H1 (cell line): ENCODE measurements around the gene PHGDH. TPM values are rescaled to one million over a fixed set of nuclear protein-coding genes. Genes with fewer than 3 reads are reported as not detected.

Source experiments
- CTCF ChIA-PET: fragments of 300-600 bp; sonication (Branson Sonifier 250); formaldehyde crosslinking; loops from one replicate; lab custom pipeline; 2021; ENCODE audit not compliant: partially characterized antibody; lab: Charles Lee
- POLR2A ChIA-PET: fragments of 300-600 bp; sonication (Branson Sonifier 250); formaldehyde crosslinking; loops from one replicate; lab custom pipeline; 2021; ENCODE audit warnings: inconsistent platforms; ENCODE audit not compliant: partially characterized antibody; lab: Charles Lee
- DNase-seq, 2 experiments: peaks; one replicate each; pipeline versions ENCODE4 v3.0.0 to v3.0.0-alpha.2; 2010 to 2022; ENCODE audit warnings: low spot score in 2 of 2, low read depth in 1 of 2, mixed read lengths in 1 of 2
- FAIRE-seq: peaks from 2 replicates; lab custom pipeline; 2011; peaks lifted over from hg19 to GRCh38; lab: Jason Lieb, UNC
- H2AFZ ChIP-seq: 2 replicates; pipeline ENCODE4 v1.8.1; 2012; ENCODE audit warnings: low read length, inconsistent platforms
- H2AK5ac ChIP-seq: 2 replicates; pipeline ENCODE4 v1.6.1; 2013; ENCODE audit warnings: low read depth, low read length
- H2BK120ac ChIP-seq: replicated peaks from 2 replicates; pipeline ENCODE3; 2013; ENCODE audit warnings: low read depth, low read length, inconsistent platforms
- H2BK12ac ChIP-seq: 2 replicates; pipeline ENCODE4 v1.6.1; 2013; ENCODE audit warnings: low read depth, low read length
- H2BK15ac ChIP-seq: 2 replicates; pipeline ENCODE4 v1.6.1; 2013; ENCODE audit warnings: low read length
- H2BK20ac ChIP-seq: 2 replicates; pipeline ENCODE4 v1.6.1; 2013; ENCODE audit warnings: low read length
- H2BK5ac ChIP-seq: 2 replicates; pipeline ENCODE4 v1.6.1; 2013; ENCODE audit warnings: low read depth, low read length
- H3K14ac ChIP-seq: 2 replicates; pipeline ENCODE4 v1.6.1; 2013; ENCODE audit warnings: inconsistent platforms; ENCODE audit not compliant: insufficient read length
- H3K18ac ChIP-seq: 2 replicates; pipeline ENCODE4 v1.6.1; 2013; ENCODE audit warnings: low read length; ENCODE audit errors: extremely low read depth
- H3K23ac ChIP-seq: 2 replicates; pipeline ENCODE4 v1.6.1; 2013; ENCODE audit warnings: inconsistent platforms; ENCODE audit not compliant: insufficient read length
- H3K23me2 ChIP-seq: 2 replicates; pipeline ENCODE4 v1.6.1; 2013; ENCODE audit warnings: low read depth, low read length
- H3K27ac ChIP-seq: 2 replicates; pipeline ENCODE4 v1.6.1; 2011; ENCODE audit warnings: low read depth, low read length, inconsistent platforms
- H3K27me3 ChIP-seq, 4 experiments: replicated peaks in 1 of 4; 1 replicate in 1 of 4; 2 replicates in 3 of 4; pipeline versions ENCODE4 v1.6.1 to v1.8.1; 2011 to 2013; ENCODE audit warnings: low read length in 3 of 4, mild to moderate bottlenecking in 3 of 4, inconsistent platforms in 2 of 4, mixed read lengths in 2 of 4, moderate library complexity in 1 of 4; ENCODE audit not compliant: control insufficient read depth in 3 of 4, insufficient read depth in 3 of 4; ENCODE audit errors: extremely low read depth in 1 of 4
- H3K36me3 ChIP-seq, 4 experiments: 2 replicates each; pipeline versions ENCODE4 v1.6.1 to v1.8.1; 2011 to 2013; ENCODE audit warnings: mild to moderate bottlenecking in 4 of 4, low read length in 3 of 4, moderate library complexity in 2 of 4, control low read depth in 1 of 4, inconsistent platforms in 1 of 4; ENCODE audit not compliant: insufficient read depth in 4 of 4, control insufficient read depth in 2 of 4
- H3K4ac ChIP-seq: replicated peaks from 2 replicates; pipeline ENCODE3; 2013; ENCODE audit warnings: low read length, low read depth, mixed read lengths, inconsistent platforms; ENCODE audit not compliant: insufficient read length
- H3K4me1 ChIP-seq, 4 experiments: replicated peaks in 1 of 4; 1 replicate in 1 of 4; 2 replicates in 3 of 4; pipeline versions ENCODE4 v1.6.1 to v1.8.1; 2011 to 2013; ENCODE audit warnings: low read length in 3 of 4, inconsistent platforms in 2 of 4, mixed read lengths in 1 of 4; ENCODE audit not compliant: insufficient read depth in 4 of 4, control insufficient read depth in 3 of 4
- H3K4me2 ChIP-seq, 2 experiments: 2 replicates each; pipeline versions ENCODE4 v1.6.1 to v1.8.1; 2011 to 2013; ENCODE audit warnings: low read depth in 2 of 2, low read length in 2 of 2, control low read depth in 1 of 2, inconsistent platforms in 1 of 2, mild to moderate bottlenecking in 1 of 2; ENCODE audit not compliant: insufficient read depth in 1 of 2
- H3K4me3 ChIP-seq, 4 experiments: fragments of 200-600, 300-600 bp in 1 of 4; sonication (generic), shearing (Covaris generic), sonication (Bioruptor Twin) in 1 of 4; 2 replicates each; pipeline versions ENCODE4 v1.5.1 to v1.8.1; 2011 to 2016; ENCODE audit warnings: low read length in 4 of 4, low read depth in 3 of 4, control low read depth in 2 of 4, inconsistent platforms in 2 of 4, mild to moderate bottlenecking in 2 of 4, mixed read lengths in 1 of 4, moderate library complexity in 1 of 4; ENCODE audit not compliant: insufficient read depth in 2 of 4; ENCODE audit errors: extremely low read depth in 1 of 4
- H3K56ac ChIP-seq: replicated peaks from 2 replicates; pipeline ENCODE3; 2013; ENCODE audit warnings: low read depth, mild to moderate bottlenecking, mixed read lengths, low read length, inconsistent platforms; ENCODE audit not compliant: insufficient read length
- H3K79me1 ChIP-seq: 2 replicates; pipeline ENCODE4 v1.6.1; 2013; ENCODE audit warnings: low read depth, low read length, control low read depth
- H3K79me2 ChIP-seq, 2 experiments: 2 replicates each; pipeline versions ENCODE4 v1.6.1 to v1.8.1; 2012 to 2013; ENCODE audit warnings: low read length in 2 of 2, mild to moderate bottlenecking in 2 of 2, inconsistent platforms in 1 of 2; ENCODE audit not compliant: insufficient read depth in 2 of 2, control insufficient read depth in 1 of 2
- H3K9ac ChIP-seq, 4 experiments: replicated peaks in 1 of 4; 1 replicate in 1 of 4; 2 replicates in 3 of 4; pipeline versions ENCODE4 v1.6.1 to v1.8.1; 2011 to 2013; ENCODE audit warnings: low read depth in 3 of 4, low read length in 3 of 4, control low read depth in 2 of 4, mild to moderate bottlenecking in 2 of 4, moderate library complexity in 2 of 4, inconsistent platforms in 1 of 4; ENCODE audit errors: extremely low read depth in 1 of 4
- H3K9me3 ChIP-seq, 2 experiments: 2 replicates each; pipeline versions ENCODE4 v1.6.1 to v1.8.1; 2012 to 2013; ENCODE audit warnings: mild to moderate bottlenecking in 2 of 2, moderate library complexity in 2 of 2, control low read depth in 1 of 2, inconsistent platforms in 1 of 2, low read depth in 1 of 2, low read length in 1 of 2, mixed read lengths in 1 of 2; ENCODE audit not compliant: insufficient read depth in 2 of 2
- H4K20me1 ChIP-seq, 2 experiments: replicated peaks in 1 of 2; 2 replicates each; pipeline versions ENCODE3 to v1.8.1; 2011 to 2013; ENCODE audit warnings: inconsistent platforms in 2 of 2, low read length in 2 of 2, mild to moderate bottlenecking in 1 of 2; ENCODE audit not compliant: insufficient read depth in 2 of 2, control insufficient read depth in 1 of 2
- H4K5ac ChIP-seq: 2 replicates; pipeline ENCODE4 v1.6.1; 2013; ENCODE audit warnings: low read length, low read depth, mixed read lengths, inconsistent platforms; ENCODE audit not compliant: insufficient read length
- H4K8ac ChIP-seq: 2 replicates; pipeline ENCODE4 v1.8.0; 2013; ENCODE audit warnings: mild to moderate bottlenecking, moderate library complexity, low read length, inconsistent platforms; ENCODE audit not compliant: insufficient read depth; ENCODE audit errors: extremely low read depth
- H4K91ac ChIP-seq: replicated peaks from 2 replicates; pipeline ENCODE3; 2013; ENCODE audit warnings: low read length, mixed read lengths, inconsistent platforms; ENCODE audit not compliant: insufficient read length
- CBX5 ChIP-seq: fragments of 300-800, 300-1000 bp; sonication (generic); IDR thresholded peaks from 2 replicates; pipeline ENCODE4 v1.7.1; 2016; ENCODE audit warnings: antibody characterized with exemption, low read length, low read depth
- CHD2 ChIP-seq: IDR thresholded peaks from 2 replicates; pipeline ENCODE4 v1.6.1; 2012; ENCODE audit warnings: low read length, improper control_type of control experiment
- CREB1 ChIP-seq: IDR thresholded peaks from 2 replicates; pipeline ENCODE4 v1.6.1; 2012; ENCODE audit warnings: inconsistent platforms
- EGR1 ChIP-seq: IDR thresholded peaks from 2 replicates; pipeline ENCODE4 v1.6.1; 2011; ENCODE audit warnings: low read depth, low read length, borderline replicate concordance
- FOSL1 ChIP-seq: IDR thresholded peaks from 2 replicates; pipeline ENCODE4 v1.6.1; 2011; ENCODE audit warnings: mild to moderate bottlenecking, low read depth, low read length, moderate library complexity; ENCODE audit not compliant: insufficient read depth
- JUND ChIP-seq: IDR thresholded peaks from 2 replicates; pipeline ENCODE4 v1.6.1; 2011; ENCODE audit warnings: mild to moderate bottlenecking, improper control_type of control experiment, low read length
- KDM4A ChIP-seq: IDR thresholded peaks from one replicate; pipeline ENCODE4 v1.7.1; 2012; ENCODE audit warnings: low read depth, mild to moderate bottlenecking, moderate library complexity, low read length, inconsistent platforms; ENCODE audit not compliant: severe bottlenecking
- POU5F1 ChIP-seq: IDR thresholded peaks from 2 replicates; pipeline ENCODE4 v1.6.1; 2011; ENCODE audit warnings: low read depth, mild to moderate bottlenecking, low read length, moderate library complexity
- RAD21 ChIP-seq, 2 experiments: IDR thresholded peaks in 1 of 2; conservative IDR thresholded peaks in 1 of 2; 2 replicates each; pipeline ENCODE4 v1.6.1; 2011; ENCODE audit warnings: low read depth in 2 of 2, low read length in 2 of 2, improper control_type of control experiment in 1 of 2, inconsistent platforms in 1 of 2, mild to moderate bottlenecking in 1 of 2, moderate library complexity in 1 of 2
- RBBP5 ChIP-seq: IDR thresholded peaks from 2 replicates; pipeline ENCODE4 v1.7.1; 2012; ENCODE audit warnings: low read depth, mild to moderate bottlenecking, inconsistent platforms, low read length, moderate library complexity, borderline replicate concordance
- SIN3A ChIP-seq, 2 experiments: IDR thresholded peaks in 1 of 2; conservative IDR thresholded peaks in 1 of 2; 2 replicates each; pipeline ENCODE4 v1.6.1; 2011 to 2012; ENCODE audit warnings: low read length in 2 of 2, improper control_type of control experiment in 1 of 2, low read depth in 1 of 2, mild to moderate bottlenecking in 1 of 2
- SP4 ChIP-seq: IDR thresholded peaks from 2 replicates; pipeline ENCODE4 v1.6.1; 2012; ENCODE audit warnings: low read length, inconsistent platforms
- YY1 ChIP-seq: IDR thresholded peaks from 2 replicates; pipeline ENCODE4 v1.6.1; 2011; ENCODE audit warnings: low read depth, mild to moderate bottlenecking, low read length
- WGBS, 2 experiments: shearing (Covaris generic) in 1 of 2; methylation state at CpG; one replicate each; pipeline versions ENCODE4 v1.1.6 to v1.1.7; 2013 to 2015; ENCODE audit warnings: low lambda C conversion rate in 2 of 2, mixed read lengths in 2 of 2, inconsistent platforms in 1 of 2, low coverage in 1 of 2, missing lambda C conversion rate in 1 of 2; ENCODE audit not compliant: insufficient replicate concordance in 2 of 2, insufficient coverage in 1 of 2, insufficient read length in 1 of 2; ENCODE audit errors: extremely low coverage in 1 of 2, missing lambda C conversion rate in 1 of 2; 5-methylcytosine and 5-hydroxymethylcytosine counted together
- polyA plus RNA-seq, 7 experiments: library from polyadenylated mRNA; depleted of rRNA in 3 of 7; stranded (reverse) in 5 of 7; unstranded in 2 of 7; fragments of >200 nt in 5 of 7; fragments of 200-250 nt in 2 of 7; gene quantifications; 1 replicate in 5 of 7; 2 replicates in 1 of 7; 4 replicates in 1 of 7; pipeline versions ENCODE4 v1.2.1 to v1.2.3, GENCODE V29; 2011 to 2013; ENCODE audit warnings: missing spikeins in 2 of 7, mixed read lengths in 2 of 7
- total RNA-seq: library from RNA; stranded (reverse); fragmentation: NEBNext Ultra II Directional; extraction: Animal tissue kit (Norgen Biotek cat#: 25700); gene quantifications from 2 replicates; pipeline ENCODE4 v1.2.1, GENCODE V29; 2021

PHGDH gene
- total and polyA plus RNA-seq, 2 of the 8 experiments (the other 6 are each of a cell fraction or from before 2014, with no cell fraction given) = 358 to 687 TPM

DNA sequence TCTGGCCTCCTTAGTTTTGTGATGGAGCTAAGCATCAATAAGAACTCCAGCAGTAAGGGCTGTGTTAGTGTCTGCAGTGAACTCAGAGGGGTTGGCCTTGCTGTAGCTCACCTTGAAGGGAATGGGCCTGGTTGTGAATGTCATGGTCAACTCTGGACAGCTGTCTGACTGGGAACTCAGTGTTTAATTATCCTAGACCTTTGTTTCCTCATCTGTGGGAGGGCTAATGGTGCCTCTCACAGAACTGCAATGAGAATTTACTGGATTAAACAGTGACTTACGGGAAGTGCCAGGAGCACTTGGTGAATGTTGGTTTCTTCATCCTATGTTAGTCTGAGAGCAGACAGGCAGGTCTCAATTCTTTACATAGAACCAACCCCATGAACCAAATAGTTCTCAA, 33.3 kb downstream of the PHGDH start:
- Histone ChIP-seq H3K23ac (no peak overlapping the region), H2BK20ac (no peak overlapping the region), H3K56ac (no peak overlapping the region), H3K36me3 (peaks cover 18 to 48% (median 31%) of the 10 kb centered on the region in 4 experiments), H2BK12ac (no peak overlapping the region), H3K14ac (no peak overlapping the region), H3K79me1 (no peaks in the 10 kb centered on the region), H3K4me3 (no peak overlapping the region), H2AK5ac (no peak overlapping the region), H3K9me3 (no peaks in the 10 kb centered on the region), H3K27ac (no peak overlapping the region), H2BK5ac (no peak overlapping the region), H4K5ac (no peak overlapping the region), H4K20me1 (peaks cover 5 to 17% of the 10 kb centered on the region in 2 experiments), H2BK120ac (no peak overlapping the region), H3K9ac (no peak overlapping the region), H3K4me1 (peaks cover 0 to 8% (median 5%) of the 10 kb centered on the region in 4 experiments; a peak in 2 of 7 replicates), H3K18ac (no peak overlapping the region), H3K4ac (no peak overlapping the region), H3K23me2 (no peaks in the 10 kb centered on the region), H3K27me3 (no peaks in the 10 kb centered on the region), H3K79me2 (no peaks in the 10 kb centered on the region), H2BK15ac (no peak overlapping the region), H2AFZ (no peak overlapping the region), H3K4me2 (no peak overlapping the region), H4K8ac (no peak overlapping the region), H4K91ac (no peak overlapping the region)
- FAIRE-seq (no peak), DNase-seq (no peak)
- CTCF ChIA-PET = interaction anchor here (0.8 to 10.1 kb wide), 24 partner anchors 11 to 216 kb away, joined by 3 to 132 read pairs (median 8); partner anchors contain the start of genes HMGCS2, PHGDH and REG4
- WGBS, 2 experiments = 93% methylated on average over 1 of the region's 1 CpG; no CpG with 5 or more reads in 1 of the 2 experiments
- POLR2A ChIA-PET = interaction anchor here (0.7 to 30.7 kb wide), 17 partner anchors 10 to 430 kb away, joined by 3 to 425 read pairs (median 4); partner anchors contain the start of genes HMGCS2 and PHGDH
- TF ChIP-seq RAD21 (IDR thresholded peaks at IDR 0.05 in 1 of 2, conservative IDR thresholded peaks at IDR 0.05 in 1 of 2; ENCODE audit: low read depth in 2 of 2, low read length in 2 of 2) (no peak), CREB1 (no peak), YY1 (no peak), SP4 (no peak), FOSL1 (no peak), POU5F1 (no peak), CBX5 (no peak), SIN3A (conservative IDR thresholded peaks at IDR 0.05 in 1 of 2, IDR thresholded peaks at IDR 0.05 in 1 of 2; ENCODE audit: low read depth in 1 of 2, low read length in 2 of 2) (no peak), KDM4A (no peak), RBBP5 (no peak), EGR1 (no peak), CHD2 (no peak), JUND (no peak)
